Neutrophil (primary cell): Measurements from ENCODE around the gene PREX1.

ENCODE experiments used
- H3K27ac ChIP-seq: fragments of 200-600 bp; sonication (generic); 2 replicates; pipeline ENCODE4 v1.5.1; 2016; ENCODE audit warnings: mild to moderate bottlenecking, moderate library complexity
- H3K27me3 ChIP-seq: fragments of 200-600 bp; sonication (generic); 2 replicates; pipeline ENCODE4 v1.6.0; 2016; ENCODE audit warnings: mild to moderate bottlenecking
- H3K36me3 ChIP-seq: fragments of 200-600 bp; sonication (generic); 2 replicates; pipeline ENCODE4 v1.5.1; 2017
- H3K4me1 ChIP-seq, 2 experiments: fragments of 200-600 bp in 1 of 2; sonication (generic) in 1 of 2; 1 replicate in 1 of 2; 2 replicates in 1 of 2; pipeline versions ENCODE4 v1.5.1 to v1.6.1; 2013 to 2016; ENCODE audit warnings: low read depth in 1 of 2, low read length in 1 of 2, mild to moderate bottlenecking in 1 of 2, moderate library complexity in 1 of 2; ENCODE audit not compliant: control insufficient read depth in 1 of 2, insufficient read depth in 1 of 2
- H3K4me3 ChIP-seq, 2 experiments: fragments of 200-600 bp in 1 of 2; sonication (generic) in 1 of 2; 1 replicate in 1 of 2; 2 replicates in 1 of 2; pipeline ENCODE4 v1.5.1; 2013 to 2016; ENCODE audit warnings: low read depth in 1 of 2, low read length in 1 of 2, mild to moderate bottlenecking in 1 of 2, moderate library complexity in 1 of 2
- H3K9me3 ChIP-seq: fragments of 200-600 bp; sonication (generic); 2 replicates; pipeline ENCODE4 v1.5.1; 2016
- TF ChIP-seq, protein P1 (sequence below): fragments of 200-600 bp; sonication (generic); IDR thresholded peaks from 2 replicates; pipeline ENCODE4 v1.5.1; 2016; ENCODE audit warnings: antibody characterized with exemption

Gene PREX1

DNA sequence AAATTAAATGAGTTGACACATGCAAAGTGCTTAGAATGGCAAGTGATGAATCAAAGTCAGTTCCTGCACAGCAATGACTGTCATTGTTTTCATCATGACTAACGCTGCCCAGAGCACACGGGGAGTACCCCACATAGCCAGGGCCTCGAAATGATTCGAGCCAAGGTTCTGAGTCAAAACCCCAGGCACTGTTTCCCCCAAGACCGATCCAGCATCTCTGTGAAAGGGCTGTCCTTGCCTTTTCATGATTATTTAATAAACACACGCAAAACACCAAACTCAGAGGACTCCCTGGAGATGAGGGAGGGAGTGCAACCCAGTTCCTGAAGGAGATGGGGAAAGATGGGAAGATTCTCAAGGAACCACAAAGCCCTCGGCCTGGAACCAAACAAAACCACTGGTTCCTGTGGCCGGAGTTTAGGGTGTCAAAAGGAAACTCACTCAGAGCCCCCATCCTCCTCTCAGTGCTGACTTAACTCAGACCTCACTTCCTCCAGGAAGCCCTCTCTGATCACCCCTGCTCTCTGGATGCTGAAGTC lies 3.8 kb downstream of the PREX1 start:
- H3K4me3 ChIP-seq, result peak overlapping the region; percentile 94 to 99
- H3K27me3 ChIP-seq, result no peaks in the 10 kb centered on the region
- peaks cover 54% of the 10 kb centered on the region for H3K36me3 ChIP-seq
- no peaks in the 10 kb centered on the region for H3K9me3 ChIP-seq
- peaks cover 70 to 79% of the 10 kb centered on the region in 2 experiments for H3K4me1 ChIP-seq
- peak overlapping the region; percentile 99 for H3K27ac ChIP-seq
- TF ChIP-seq, protein P1, sequence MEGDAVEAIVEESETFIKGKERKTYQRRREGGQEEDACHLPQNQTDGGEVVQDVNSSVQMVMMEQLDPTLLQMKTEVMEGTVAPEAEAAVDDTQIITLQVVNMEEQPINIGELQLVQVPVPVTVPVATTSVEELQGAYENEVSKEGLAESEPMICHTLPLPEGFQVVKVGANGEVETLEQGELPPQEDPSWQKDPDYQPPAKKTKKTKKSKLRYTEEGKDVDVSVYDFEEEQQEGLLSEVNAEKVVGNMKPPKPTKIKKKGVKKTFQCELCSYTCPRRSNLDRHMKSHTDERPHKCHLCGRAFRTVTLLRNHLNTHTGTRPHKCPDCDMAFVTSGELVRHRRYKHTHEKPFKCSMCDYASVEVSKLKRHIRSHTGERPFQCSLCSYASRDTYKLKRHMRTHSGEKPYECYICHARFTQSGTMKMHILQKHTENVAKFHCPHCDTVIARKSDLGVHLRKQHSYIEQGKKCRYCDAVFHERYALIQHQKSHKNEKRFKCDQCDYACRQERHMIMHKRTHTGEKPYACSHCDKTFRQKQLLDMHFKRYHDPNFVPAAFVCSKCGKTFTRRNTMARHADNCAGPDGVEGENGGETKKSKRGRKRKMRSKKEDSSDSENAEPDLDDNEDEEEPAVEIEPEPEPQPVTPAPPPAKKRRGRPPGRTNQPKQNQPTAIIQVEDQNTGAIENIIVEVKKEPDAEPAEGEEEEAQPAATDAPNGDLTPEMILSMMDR, result no peak

DNA sequence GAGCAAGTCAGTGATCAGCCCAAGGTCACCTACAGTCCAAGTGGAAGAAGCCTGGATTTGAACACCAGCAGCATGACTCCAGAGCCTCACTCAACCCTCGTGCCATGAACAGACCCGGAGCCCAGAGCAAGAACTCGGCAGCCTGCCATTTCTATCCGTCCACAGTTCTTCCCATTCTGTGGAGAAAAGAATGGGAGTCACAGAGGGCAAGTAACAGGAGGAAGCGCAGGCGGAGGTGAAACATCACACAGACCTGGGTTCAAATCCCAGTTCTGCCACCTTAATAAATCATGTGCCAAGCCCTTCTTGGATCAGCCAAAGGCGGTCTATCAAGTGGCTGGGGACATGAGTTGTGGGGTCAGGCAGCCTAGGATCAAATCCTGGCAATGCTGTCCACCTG lies 4.3 kb downstream of the PREX1 start:
- peak overlapping the region; percentile 99 for H3K27ac ChIP-seq
- peaks cover 70 to 79% of the 10 kb centered on the region in 2 experiments for H3K4me1 ChIP-seq
- peak overlapping the region; percentile 94 to 99 for H3K4me3 ChIP-seq

DNA sequence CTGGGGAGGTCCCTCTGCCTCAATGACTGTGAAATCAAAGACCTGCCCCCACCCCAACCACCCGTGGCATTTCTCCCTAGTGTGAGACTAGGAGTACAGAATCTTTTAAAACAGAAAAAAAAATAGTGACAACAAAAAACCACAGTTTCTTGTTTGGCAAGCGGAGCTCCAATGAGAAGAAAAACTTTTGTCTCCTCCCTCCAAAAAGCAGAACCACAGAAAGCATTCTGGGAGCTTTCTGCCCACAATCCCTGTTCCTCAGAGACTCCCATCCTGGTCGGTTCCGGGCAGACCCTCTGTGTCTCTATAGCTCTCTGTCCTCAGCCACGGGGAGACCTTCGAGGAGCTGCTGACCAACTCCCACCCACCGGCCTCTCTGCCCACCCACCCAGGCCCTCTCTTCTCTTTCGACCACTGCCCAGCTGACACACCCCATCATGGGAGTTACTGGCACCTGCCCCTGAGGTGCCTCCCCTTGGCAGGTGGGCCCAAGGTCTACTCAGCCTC lies 4.9 kb downstream of the PREX1 start:
- Histone ChIP-seq H3K36me3 (peaks cover 65% of the 10 kb centered on the region), H3K4me3 (peak overlapping the region; percentile 94 to 99), H3K4me1 (peaks cover 72 to 81% of the 10 kb centered on the region in 2 experiments), H3K9me3 (no peaks in the 10 kb centered on the region), H3K27ac (peak overlapping the region; percentile 99), H3K27me3 (no peaks in the 10 kb centered on the region)
- TF ChIP-seq, protein P1, result no peak

More for the DNA sequence above, 4.3 kb downstream of the PREX1 start:
- TF ChIP-seq, protein P1, result no peak
- Histone ChIP-seq H3K36me3 (peaks cover 59% of the 10 kb centered on the region), H3K9me3 (no peaks in the 10 kb centered on the region), H3K27me3 (no peaks in the 10 kb centered on the region)

DNA sequence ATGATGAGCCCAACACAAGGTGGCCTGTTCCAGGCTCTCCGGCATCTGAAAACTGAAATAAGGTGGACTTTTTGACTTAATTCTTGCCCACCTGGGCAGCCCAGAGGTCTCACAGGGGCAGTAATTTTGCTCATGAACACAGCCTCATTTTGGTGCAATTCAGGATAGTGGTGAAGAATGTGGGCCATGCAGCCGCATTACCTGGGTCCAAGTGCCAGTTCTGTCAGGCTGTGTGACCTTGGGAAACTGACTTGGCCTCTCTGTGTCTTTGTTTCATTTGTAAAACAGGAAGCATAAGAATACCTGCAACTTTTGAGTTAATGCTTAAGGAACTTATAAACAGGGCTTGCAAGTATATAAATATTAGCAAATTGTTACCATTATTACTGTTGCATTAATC lies 5.6 kb downstream of the PREX1 start:
- no peaks in the 10 kb centered on the region for H3K9me3 ChIP-seq
- peaks cover 70% of the 10 kb centered on the region for H3K36me3 ChIP-seq
- no peaks in the 10 kb centered on the region for H3K27me3 ChIP-seq
- H3K4me3 ChIP-seq, result peak overlapping the region; percentile 94 to 99
- TF ChIP-seq, protein P1, result no peak
- peak overlapping the region; percentile 99 for H3K27ac ChIP-seq
- peaks cover 79 to 89% of the 10 kb centered on the region in 2 experiments for H3K4me1 ChIP-seq

DNA sequence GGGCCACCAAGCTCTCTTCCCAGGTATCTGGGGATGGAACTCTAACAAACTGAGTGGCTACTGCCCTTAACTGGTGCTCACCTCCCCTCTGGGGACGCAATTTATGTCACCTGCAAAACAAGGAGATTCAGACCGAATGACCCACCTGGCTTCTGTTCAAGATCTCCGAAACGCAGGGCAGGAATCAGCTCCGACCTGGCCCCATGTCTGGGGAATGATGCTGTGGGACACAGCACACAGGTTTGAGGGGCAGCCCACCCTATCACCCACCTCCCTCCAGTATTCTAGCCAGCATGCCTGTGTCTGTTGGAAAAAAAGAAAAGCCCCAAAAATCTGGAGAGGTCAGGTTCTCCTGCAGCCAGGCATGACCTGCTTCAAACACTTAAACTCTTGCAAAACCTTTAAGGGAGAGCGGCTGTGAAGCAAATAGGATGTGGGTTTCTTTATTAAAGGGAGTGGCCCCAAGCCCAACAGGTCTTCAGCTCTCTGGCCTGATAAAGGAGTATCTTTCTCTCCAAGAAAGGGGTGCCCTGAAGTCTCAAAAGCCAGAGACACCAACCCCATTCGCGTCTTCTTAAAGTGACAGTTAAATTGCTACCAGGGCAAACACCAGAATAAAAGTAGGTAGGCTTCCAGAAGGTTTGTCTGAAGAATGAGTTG lies 6.4 kb downstream of the PREX1 start:
- TF ChIP-seq, protein P1, result no peak
- Histone ChIP-seq H3K27ac (peak overlapping the region; percentile 99), H3K4me3 (peak overlapping the region; percentile 94 to 99), H3K9me3 (no peaks in the 10 kb centered on the region), H3K36me3 (peaks cover 78% of the 10 kb centered on the region), H3K27me3 (no peaks in the 10 kb centered on the region), H3K4me1 (peaks cover 87 to 97% of the 10 kb centered on the region in 2 experiments)
